Measurements from ENCODE around the gene BRPF1. TPM values are rescaled to one million over a fixed set of nuclear protein-coding genes. Genes with fewer than 3 reads are reported as not detected.

The BRPF1 gene, protein sequence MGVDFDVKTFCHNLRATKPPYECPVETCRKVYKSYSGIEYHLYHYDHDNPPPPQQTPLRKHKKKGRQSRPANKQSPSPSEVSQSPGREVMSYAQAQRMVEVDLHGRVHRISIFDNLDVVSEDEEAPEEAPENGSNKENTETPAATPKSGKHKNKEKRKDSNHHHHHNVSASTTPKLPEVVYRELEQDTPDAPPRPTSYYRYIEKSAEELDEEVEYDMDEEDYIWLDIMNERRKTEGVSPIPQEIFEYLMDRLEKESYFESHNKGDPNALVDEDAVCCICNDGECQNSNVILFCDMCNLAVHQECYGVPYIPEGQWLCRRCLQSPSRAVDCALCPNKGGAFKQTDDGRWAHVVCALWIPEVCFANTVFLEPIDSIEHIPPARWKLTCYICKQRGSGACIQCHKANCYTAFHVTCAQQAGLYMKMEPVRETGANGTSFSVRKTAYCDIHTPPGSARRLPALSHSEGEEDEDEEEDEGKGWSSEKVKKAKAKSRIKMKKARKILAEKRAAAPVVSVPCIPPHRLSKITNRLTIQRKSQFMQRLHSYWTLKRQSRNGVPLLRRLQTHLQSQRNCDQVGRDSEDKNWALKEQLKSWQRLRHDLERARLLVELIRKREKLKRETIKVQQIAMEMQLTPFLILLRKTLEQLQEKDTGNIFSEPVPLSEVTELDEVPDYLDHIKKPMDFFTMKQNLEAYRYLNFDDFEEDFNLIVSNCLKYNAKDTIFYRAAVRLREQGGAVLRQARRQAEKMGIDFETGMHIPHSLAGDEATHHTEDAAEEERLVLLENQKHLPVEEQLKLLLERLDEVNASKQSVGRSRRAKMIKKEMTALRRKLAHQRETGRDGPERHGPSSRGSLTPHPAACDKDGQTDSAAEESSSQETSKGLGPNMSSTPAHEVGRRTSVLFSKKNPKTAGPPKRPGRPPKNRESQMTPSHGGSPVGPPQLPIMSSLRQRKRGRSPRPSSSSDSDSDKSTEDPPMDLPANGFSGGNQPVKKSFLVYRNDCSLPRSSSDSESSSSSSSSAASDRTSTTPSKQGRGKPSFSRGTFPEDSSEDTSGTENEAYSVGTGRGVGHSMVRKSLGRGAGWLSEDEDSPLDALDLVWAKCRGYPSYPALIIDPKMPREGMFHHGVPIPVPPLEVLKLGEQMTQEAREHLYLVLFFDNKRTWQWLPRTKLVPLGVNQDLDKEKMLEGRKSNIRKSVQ (N-terminal part only)
- total RNA-seq = 10 to 100 TPM; 51.3 to 51.6 TPM

- H3K27ac Mint-ChIP-seq = peak within 1 kb of the TSS; percentile 96
- no peaks in the 10 kb centered on the region for H3K27me3 Mint-ChIP-seq
- no peaks in the 10 kb centered on the region for H3K9me3 Mint-ChIP-seq
- peaks cover 31% of the 10 kb centered on the region for H3K36me3 Mint-ChIP-seq (ENCODE audit: low read depth)
- POLR2A ChIA-PET = interaction anchor here (1.5 kb wide), 1 partner anchor 368 kb away, joined by 3 read pairs; the partner anchor contains the start of gene THUMPD3
- peaks cover 66% of the 10 kb centered on the region for H3K4me1 Mint-ChIP-seq
- DNase-seq = peak; percentile 99
- CTCF ChIA-PET = interaction anchor here (0.6 to 9.2 kb wide), 4 partner anchors 15 to 368 kb away, joined by 3 to 93 read pairs (median 3); partner anchors contain the start of genes OGG1 and THUMPD3
- peak within 1 kb of the TSS; percentile 91 for H3K4me3 Mint-ChIP-seq
These were observed at the start of gene BRPF1 for GRCh38 chr3:9731206-9732079. BRPF1 (plus strand) TSS chr3:9731735; CDS start chr3:9734141, 2,406 bp downstream.

- POLR2A ChIA-PET = no interaction called here
These were observed 49.4 kb upstream of the BRPF1 start for GRCh38 chr3:9682096-9682495.

GRCh38 chr3:9683426-9683825, 48.1 kb upstream of the BRPF1 start:
- H3K4me3 Mint-ChIP-seq = no peak overlapping the region
- H3K27ac Mint-ChIP-seq = no peak overlapping the region
- H3K9me3 Mint-ChIP-seq = no peaks in the 10 kb centered on the region
- CTCF ChIA-PET = no interaction called here
- H3K4me1 Mint-ChIP-seq = no peaks in the 10 kb centered on the region
- POLR2A ChIA-PET = no interaction called here
- H3K27me3 Mint-ChIP-seq = no peaks in the 10 kb centered on the region
- DNase-seq = no peak
- H3K36me3 Mint-ChIP-seq (ENCODE audit: low read depth) = peaks cover 28% of the 10 kb centered on the region

More at GRCh38 chr3:9682096-9682495, 49.4 kb upstream of the BRPF1 start:
- Mint-ChIP-seq H3K36me3 (ENCODE audit: low read depth) (peaks cover 27% of the 10 kb centered on the region), H3K27me3 (no peaks in the 10 kb centered on the region), H3K27ac (no peak overlapping the region), H3K4me1 (no peaks in the 10 kb centered on the region), H3K4me3 (no peak overlapping the region), H3K9me3 (no peaks in the 10 kb centered on the region)
- no peak for DNase-seq
- CTCF ChIA-PET = no interaction called here

GRCh38 chr3:9685216-9686049, 46.1 kb upstream of the BRPF1 start:
- no peaks in the 10 kb centered on the region for H3K4me1 Mint-ChIP-seq
- POLR2A ChIA-PET = no interaction called here
- no peak overlapping the region for H3K27ac Mint-ChIP-seq

DNA sequence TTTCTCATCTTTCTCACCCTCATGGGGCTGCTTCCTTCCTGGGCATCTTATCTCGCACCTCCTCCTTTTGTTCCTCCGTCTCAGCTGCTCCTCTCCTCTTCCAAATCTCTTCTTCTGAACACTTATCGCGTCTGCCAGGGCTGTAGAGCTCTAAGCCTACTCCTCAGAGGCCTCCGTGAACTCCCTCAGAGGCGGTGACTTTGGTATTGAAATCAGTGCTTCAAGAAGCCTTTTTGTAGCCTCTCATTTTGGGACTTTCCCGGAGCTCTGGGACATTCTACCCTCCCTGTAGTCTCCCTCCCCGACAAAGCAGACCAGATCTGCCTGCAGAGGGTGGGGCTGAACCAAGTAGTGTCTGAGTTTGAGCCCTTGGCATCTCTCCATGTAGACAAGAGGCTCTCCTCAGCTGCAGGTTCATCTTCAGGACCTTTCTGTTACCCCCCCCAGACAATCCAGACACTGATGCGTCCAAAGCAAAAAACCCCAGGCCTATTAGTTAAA, 45.4 kb upstream of the BRPF1 start:
- peaks cover 29% of the 10 kb centered on the region for H3K36me3 Mint-ChIP-seq (ENCODE audit: low read depth)
- no peaks in the 10 kb centered on the region for H3K27me3 Mint-ChIP-seq
- H3K4me3 Mint-ChIP-seq = no peak overlapping the region
- H3K9me3 Mint-ChIP-seq = no peaks in the 10 kb centered on the region
- no peaks in the 10 kb centered on the region for H3K4me1 Mint-ChIP-seq
- ChIA-PET POLR2A (no interaction called here), CTCF (interaction anchor here (0.7 to 1.1 kb wide), 2 partner anchors 9 to 14 kb away, joined by 3 read pairs; no protein-coding TSS in a partner anchor)
- no peak for DNase-seq
- H3K27ac Mint-ChIP-seq = no peak overlapping the region

More at GRCh38 chr3:9685216-9686049, 46.1 kb upstream of the BRPF1 start:
- DNase-seq = no peak
- CTCF ChIA-PET = interaction anchor here (0.7 to 1.4 kb wide), 4 partner anchors 9 to 15 kb away, joined by 3 to 4 read pairs (median 3); no protein-coding TSS in a partner anchor
- Mint-ChIP-seq H3K4me3 (no peak overlapping the region), H3K36me3 (ENCODE audit: low read depth) (peaks cover 29% of the 10 kb centered on the region), H3K27me3 (no peaks in the 10 kb centered on the region), H3K9me3 (no peaks in the 10 kb centered on the region)

DNA sequence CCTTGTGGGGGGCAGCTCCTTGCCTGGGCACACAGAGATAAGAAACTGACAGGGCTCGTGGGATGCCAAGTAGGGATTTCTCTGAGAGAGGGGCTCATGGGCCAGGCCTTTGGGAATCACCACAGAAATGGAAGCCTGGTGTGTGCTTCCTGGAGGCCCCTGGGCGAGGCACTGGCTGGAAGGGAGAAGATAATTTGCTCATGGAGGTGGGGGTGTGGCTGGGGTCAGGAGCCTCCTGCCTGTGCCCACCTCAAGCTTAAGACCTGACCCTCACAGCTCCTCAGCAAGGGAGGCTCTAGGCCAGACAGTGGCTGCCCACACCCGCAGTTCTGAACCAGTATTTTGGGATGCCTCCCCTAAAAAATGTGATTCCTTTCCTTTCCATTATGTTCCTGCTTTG, 44.8 kb upstream of the BRPF1 start:
- H3K27me3 Mint-ChIP-seq = no peaks in the 10 kb centered on the region
- POLR2A ChIA-PET = no interaction called here
- H3K27ac Mint-ChIP-seq = no peak overlapping the region
- no peak for DNase-seq
- H3K36me3 Mint-ChIP-seq (ENCODE audit: low read depth) = peaks cover 31% of the 10 kb centered on the region
- CTCF ChIA-PET = no interaction called here
- H3K9me3 Mint-ChIP-seq = no peaks in the 10 kb centered on the region
- H3K4me3 Mint-ChIP-seq = no peak overlapping the region
- H3K4me1 Mint-ChIP-seq = no peaks in the 10 kb centered on the region

DNA sequence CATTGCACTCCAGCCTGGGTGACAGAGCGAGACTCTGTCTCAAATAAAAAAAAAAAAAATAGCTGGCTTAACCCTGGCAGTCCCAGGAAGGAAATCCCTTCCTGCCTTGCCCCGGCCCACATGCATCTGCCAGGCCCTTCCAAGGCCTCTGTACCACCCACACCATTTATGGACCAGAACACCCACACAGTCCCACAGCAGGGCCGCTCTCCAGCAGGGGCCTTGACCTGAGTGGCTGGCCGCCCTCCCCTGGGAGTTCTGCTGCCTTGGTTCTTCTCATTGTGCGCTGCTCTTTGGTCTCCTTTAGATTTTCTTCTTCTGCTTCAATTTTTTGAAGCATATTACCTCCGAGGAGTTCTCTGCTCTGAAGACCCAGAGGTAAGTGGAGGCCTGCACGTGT, 44.0 kb upstream of the BRPF1 start:
- CTCF ChIA-PET = no interaction called here
- no peaks in the 10 kb centered on the region for H3K9me3 Mint-ChIP-seq

GRCh38 chr3:9688961-9689360, 42.6 kb upstream of the BRPF1 start:
- ChIA-PET CTCF (interaction anchor here (0.7 kb wide), 1 partner anchor 346 kb away, joined by 3 read pairs; no protein-coding TSS in a partner anchor), POLR2A (interaction anchor here (0.6 kb wide), 1 partner anchor 8 kb away, joined by 4 read pairs; no protein-coding TSS in a partner anchor)
- DNase-seq = no peak
- Mint-ChIP-seq H3K4me1 (no peaks in the 10 kb centered on the region), H3K27me3 (no peaks in the 10 kb centered on the region), H3K4me3 (no peak overlapping the region), H3K36me3 (ENCODE audit: low read depth) (peaks cover 31% of the 10 kb centered on the region), H3K9me3 (no peaks in the 10 kb centered on the region), H3K27ac (no peak overlapping the region)

More for the DNA sequence above, 44.0 kb upstream of the BRPF1 start:
- no peak for DNase-seq
- Mint-ChIP-seq H3K36me3 (ENCODE audit: low read depth) (peaks cover 31% of the 10 kb centered on the region), H3K27me3 (no peaks in the 10 kb centered on the region), H3K4me1 (no peaks in the 10 kb centered on the region), H3K4me3 (no peak overlapping the region), H3K27ac (no peak overlapping the region)
- POLR2A ChIA-PET = no interaction called here

- no peak overlapping the region for H3K4me3 Mint-ChIP-seq
- no peaks in the 10 kb centered on the region for H3K9me3 Mint-ChIP-seq
- CTCF ChIA-PET = interaction anchor here (1.4 kb wide), 1 partner anchor 9 kb away, joined by 5 read pairs; no protein-coding TSS in a partner anchor
- H3K36me3 Mint-ChIP-seq (ENCODE audit: low read depth) = peaks cover 35% of the 10 kb centered on the region
- H3K27me3 Mint-ChIP-seq = no peaks in the 10 kb centered on the region
- no peaks in the 10 kb centered on the region for H3K4me1 Mint-ChIP-seq
- no peak for DNase-seq
- no peak overlapping the region for H3K27ac Mint-ChIP-seq
- POLR2A ChIA-PET = no interaction called here
These were observed 41.8 kb upstream of the BRPF1 start for GRCh38 chr3:9689757-9690156.

GRCh38 chr3:9690451-9691450, 40.8 kb upstream of the BRPF1 start:
- POLR2A ChIA-PET = no interaction called here
- no peaks in the 10 kb centered on the region for H3K9me3 Mint-ChIP-seq
- H3K4me3 Mint-ChIP-seq = no peak overlapping the region
- no peak overlapping the region for H3K27ac Mint-ChIP-seq
- CTCF ChIA-PET = interaction anchor here (1.4 to 2.4 kb wide), 2 partner anchors 10 to 11 kb away, joined by 5 to 8 read pairs; no protein-coding TSS in a partner anchor
- H3K27me3 Mint-ChIP-seq = no peaks in the 10 kb centered on the region
- no peak for DNase-seq
- H3K4me1 Mint-ChIP-seq = no peaks in the 10 kb centered on the region
- peaks cover 36% of the 10 kb centered on the region for H3K36me3 Mint-ChIP-seq (ENCODE audit: low read depth)
